Measurements from ENCODE around the gene PPP2R1A. TPM values are rescaled to one million over a fixed set of nuclear protein-coding genes. Genes with fewer than 3 reads are reported as not detected.

The PPP2R1A gene
- total RNA-seq, 1 experiment from 2014 or later, result 316 TPM

GRCh38 chr19:52211926-52212571 is 22.2 kb downstream of the PPP2R1A start:
- intact Hi-C loops (cut with micrococcal nuclease; ENCODE audit: unreplicated experiment), result no loop called here
- H3K4me1 ChIP-seq (replicated peaks; ENCODE audit: insufficient read depth), result peaks cover 7% of the 10 kb centered on the region; the same call in 1 of the 2 replicates
- no peak overlapping the region for H3K4me2 ChIP-seq
- no peaks in the 10 kb centered on the region for H3K9me3 ChIP-seq (ENCODE audit: insufficient read depth, low read depth)
- peaks cover 3% of the 10 kb centered on the region; the same call in 1 of the 2 replicates for H3F3A ChIP-seq (ENCODE audit: insufficient read depth, low read depth)
- peaks cover 24% of the 10 kb centered on the region for H4K20me1 ChIP-seq (ENCODE audit: insufficient read depth)
- H3K79me2 ChIP-seq (ENCODE audit: low read depth), result no peaks in the 10 kb centered on the region; the same call in 1 of the 2 replicates
- BruUV-seq (replicated peaks), result no TSS peak
- H3K9me2 ChIP-seq (ENCODE audit: insufficient read depth), result no peaks in the 10 kb centered on the region
- no peak for DNase-seq
- H2AFZ ChIP-seq, result no peak overlapping the region
- no peaks in the 10 kb centered on the region for H3K27me3 ChIP-seq (ENCODE audit: insufficient read depth, low read depth)
- ChIA-PET CTCF (interaction anchor here (0.6 kb wide), 1 partner anchor 18 kb away, joined by 4 read pairs; no protein-coding TSS in a partner anchor), POLR2A (ENCODE audit: unreplicated experiment) (no interaction called here)
- peaks cover 70% of the 10 kb centered on the region for H3K36me3 ChIP-seq (ENCODE audit: low read depth)
- H3K27ac ChIP-seq, result no peak overlapping the region
- TF ChIP-seq EZH2 (IDR thresholded peaks at IDR 0.05; ENCODE audit: low read depth) (no peak), CTCF (conservative IDR thresholded peaks at IDR 0.05) (no peak)
- H3K4me3 ChIP-seq, result no peak overlapping the region

DNA sequence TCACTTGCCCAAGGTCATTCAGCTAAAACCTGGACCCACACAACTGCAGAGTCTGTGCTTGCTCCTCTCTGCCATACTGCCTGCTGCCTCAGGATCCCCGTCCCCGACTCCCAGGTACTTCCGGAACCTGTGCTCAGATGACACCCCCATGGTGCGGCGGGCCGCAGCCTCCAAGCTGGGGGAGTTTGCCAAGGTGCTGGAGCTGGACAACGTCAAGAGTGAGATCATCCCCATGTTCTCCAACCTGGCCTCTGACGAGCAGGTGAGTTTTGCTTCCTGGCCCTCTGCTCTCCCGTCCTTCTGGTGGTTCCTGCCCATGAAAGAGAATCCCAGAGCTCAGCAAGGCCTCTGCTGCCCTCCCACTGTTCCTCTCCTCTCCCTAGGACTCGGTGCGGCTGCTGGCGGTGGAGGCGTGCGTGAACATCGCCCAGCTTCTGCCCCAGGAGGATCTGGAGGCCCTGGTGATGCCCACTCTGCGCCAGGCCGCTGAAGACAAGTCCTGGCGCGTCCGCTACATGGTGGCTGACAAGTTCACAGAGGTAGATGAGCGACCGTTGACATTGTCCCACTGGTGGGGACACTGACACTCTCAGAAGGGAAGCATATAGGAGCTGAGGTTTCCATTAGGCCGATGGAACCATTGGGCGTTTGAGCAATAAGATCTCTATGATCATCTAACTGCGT is 22.9 kb downstream of the PPP2R1A start:
- Histone ChIP-seq H3K79me2 (ENCODE audit: low read depth) (no peaks in the 10 kb centered on the region; the same call in 1 of the 2 replicates), H3F3A (ENCODE audit: insufficient read depth, low read depth) (peaks cover 3% of the 10 kb centered on the region; the same call in 1 of the 2 replicates), H3K27ac (no peak overlapping the region), H3K4me1 (replicated peaks; ENCODE audit: insufficient read depth) (peaks cover 7% of the 10 kb centered on the region; the same call in 1 of the 2 replicates), H3K27me3 (ENCODE audit: insufficient read depth, low read depth) (no peaks in the 10 kb centered on the region), H4K20me1 (ENCODE audit: insufficient read depth) (peaks cover 18% of the 10 kb centered on the region), H3K9me2 (ENCODE audit: insufficient read depth) (no peaks in the 10 kb centered on the region), H3K4me2 (no peak overlapping the region), H3K9me3 (ENCODE audit: insufficient read depth, low read depth) (no peaks in the 10 kb centered on the region), H3K4me3 (no peak overlapping the region), H3K36me3 (ENCODE audit: low read depth) (peaks cover 71% of the 10 kb centered on the region), H2AFZ (no peak overlapping the region)
- ChIA-PET POLR2A (ENCODE audit: unreplicated experiment) (no interaction called here), CTCF (no interaction called here)
- peak in 1 of 2 experiments; percentile 16 for DNase-seq
- intact Hi-C loops (cut with micrococcal nuclease; ENCODE audit: unreplicated experiment), result no loop called here
- no TSS peak for BruUV-seq (replicated peaks)
- TF ChIP-seq CTCF (conservative IDR thresholded peaks at IDR 0.05) (no peak), EZH2 (IDR thresholded peaks at IDR 0.05; ENCODE audit: low read depth) (no peak)

- CTCF ChIA-PET, result no interaction called here
- Histone ChIP-seq H3K9me3 (ENCODE audit: insufficient read depth, low read depth) (no peaks in the 10 kb centered on the region), H3K27ac (no peak overlapping the region), H3K4me2 (no peak overlapping the region), H2AFZ (no peak overlapping the region), H4K20me1 (ENCODE audit: insufficient read depth) (peaks cover 12% of the 10 kb centered on the region), H3K36me3 (ENCODE audit: low read depth) (peaks cover 73% of the 10 kb centered on the region), H3K9me2 (ENCODE audit: insufficient read depth) (no peaks in the 10 kb centered on the region), H3K4me3 (no peak overlapping the region), H3K27me3 (ENCODE audit: insufficient read depth, low read depth) (no peaks in the 10 kb centered on the region), H3K4me1 (replicated peaks; ENCODE audit: insufficient read depth) (peaks cover 7% of the 10 kb centered on the region; the same call in 1 of the 2 replicates), H3F3A (ENCODE audit: insufficient read depth, low read depth) (peaks cover 3% of the 10 kb centered on the region; the same call in 1 of the 2 replicates), H3K79me2 (ENCODE audit: low read depth) (no peaks in the 10 kb centered on the region)
- POLR2A ChIA-PET (ENCODE audit: unreplicated experiment), result no interaction called here
- intact Hi-C loops (cut with micrococcal nuclease; ENCODE audit: unreplicated experiment), result no loop called here
- DNase-seq, result peak in 1 of 2 experiments; percentile 52
- no TSS peak for BruUV-seq (replicated peaks)
- TF ChIP-seq EZH2 (IDR thresholded peaks at IDR 0.05; ENCODE audit: low read depth) (no peak), CTCF (conservative IDR thresholded peaks at IDR 0.05) (no peak)
These were observed 24.4 kb downstream of the PPP2R1A start for GRCh38 chr19:52214241-52214640.
